Fibroblast of lung (primary cell): Measurements from ENCODE around the gene HSPA4.

Source experiments
- EZH2 ChIP-seq: IDR thresholded peaks from 2 replicates; pipeline ENCODE4 v1.5.1; 2012; ENCODE audit warnings: low read length, control low read depth, mild to moderate bottlenecking; ENCODE audit errors: missing control alignments
- TF ChIP-seq, protein P1 (sequence below), 2 donors: IDR thresholded peaks in 1 of 2; conservative IDR thresholded peaks in 1 of 2; 1 replicate in 1 of 2; 2 replicates in 1 of 2; pipeline ENCODE4 v1.5.1; 2011 to 2012; ENCODE audit warnings: low read length in 2 of 2, control low read depth in 1 of 2, inconsistent platforms in 1 of 2, low read depth in 1 of 2, mild to moderate bottlenecking in 1 of 2

DNA sequence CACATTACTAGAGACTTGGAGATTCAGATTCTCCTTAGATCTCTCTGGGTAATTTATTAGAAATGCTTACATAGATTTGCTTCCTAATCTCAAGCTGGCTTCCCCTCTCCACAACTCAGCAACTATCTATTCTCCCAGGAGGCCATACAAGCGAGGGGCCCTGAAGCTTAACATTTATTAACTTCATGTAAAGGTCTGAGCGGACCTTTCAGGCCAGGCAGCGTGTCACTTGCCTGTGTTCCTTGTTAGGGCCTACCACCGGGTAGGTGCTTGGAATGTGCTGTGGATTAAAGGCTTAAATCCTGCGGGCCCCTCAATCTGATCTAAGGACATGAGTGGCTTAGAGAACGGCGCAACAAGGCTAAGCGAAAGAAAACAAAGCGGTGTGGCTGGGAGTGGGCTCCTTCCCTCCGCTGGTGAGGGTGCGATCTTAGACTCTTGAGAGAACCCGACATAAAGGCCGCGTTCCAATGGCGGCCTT lies 712 bp upstream of the HSPA4 start:
- TF ChIP-seq, protein P1, sequence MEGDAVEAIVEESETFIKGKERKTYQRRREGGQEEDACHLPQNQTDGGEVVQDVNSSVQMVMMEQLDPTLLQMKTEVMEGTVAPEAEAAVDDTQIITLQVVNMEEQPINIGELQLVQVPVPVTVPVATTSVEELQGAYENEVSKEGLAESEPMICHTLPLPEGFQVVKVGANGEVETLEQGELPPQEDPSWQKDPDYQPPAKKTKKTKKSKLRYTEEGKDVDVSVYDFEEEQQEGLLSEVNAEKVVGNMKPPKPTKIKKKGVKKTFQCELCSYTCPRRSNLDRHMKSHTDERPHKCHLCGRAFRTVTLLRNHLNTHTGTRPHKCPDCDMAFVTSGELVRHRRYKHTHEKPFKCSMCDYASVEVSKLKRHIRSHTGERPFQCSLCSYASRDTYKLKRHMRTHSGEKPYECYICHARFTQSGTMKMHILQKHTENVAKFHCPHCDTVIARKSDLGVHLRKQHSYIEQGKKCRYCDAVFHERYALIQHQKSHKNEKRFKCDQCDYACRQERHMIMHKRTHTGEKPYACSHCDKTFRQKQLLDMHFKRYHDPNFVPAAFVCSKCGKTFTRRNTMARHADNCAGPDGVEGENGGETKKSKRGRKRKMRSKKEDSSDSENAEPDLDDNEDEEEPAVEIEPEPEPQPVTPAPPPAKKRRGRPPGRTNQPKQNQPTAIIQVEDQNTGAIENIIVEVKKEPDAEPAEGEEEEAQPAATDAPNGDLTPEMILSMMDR (conservative IDR thresholded peaks at IDR 0.05 in 1 of 2, IDR thresholded peaks at IDR 0.05 in 1 of 2; ENCODE audit: low read depth in 1 of 2, low read length in 2 of 2): no peak
- no peak for TF ChIP-seq EZH2
